ENCODE measurements around the gene QRFP.
A peak's percentile ranks its signal among the peaks of the same experiment; 100 is the strongest.
"Not testable (repeated sequence)": the region's sequence is repeated elsewhere in the genome, so short reads cannot be mapped to it uniquely, and the experiment has no call there.

QRFP gene

GRCh38 chr9:130919559-130920145, 23.0 kb upstream of the QRFP start:
- no peak for DNase-seq (ENCODE audit: low read depth)

- DNase-seq (ENCODE audit: low read depth) = no peak
Measured at GRCh38 chr9:130918826-130919558, 22.4 kb upstream of the QRFP start.

- DNase-seq (ENCODE audit: low read depth) = no peak
Measured at GRCh38 chr9:130918101-130918825, 21.7 kb upstream of the QRFP start.

DNA sequence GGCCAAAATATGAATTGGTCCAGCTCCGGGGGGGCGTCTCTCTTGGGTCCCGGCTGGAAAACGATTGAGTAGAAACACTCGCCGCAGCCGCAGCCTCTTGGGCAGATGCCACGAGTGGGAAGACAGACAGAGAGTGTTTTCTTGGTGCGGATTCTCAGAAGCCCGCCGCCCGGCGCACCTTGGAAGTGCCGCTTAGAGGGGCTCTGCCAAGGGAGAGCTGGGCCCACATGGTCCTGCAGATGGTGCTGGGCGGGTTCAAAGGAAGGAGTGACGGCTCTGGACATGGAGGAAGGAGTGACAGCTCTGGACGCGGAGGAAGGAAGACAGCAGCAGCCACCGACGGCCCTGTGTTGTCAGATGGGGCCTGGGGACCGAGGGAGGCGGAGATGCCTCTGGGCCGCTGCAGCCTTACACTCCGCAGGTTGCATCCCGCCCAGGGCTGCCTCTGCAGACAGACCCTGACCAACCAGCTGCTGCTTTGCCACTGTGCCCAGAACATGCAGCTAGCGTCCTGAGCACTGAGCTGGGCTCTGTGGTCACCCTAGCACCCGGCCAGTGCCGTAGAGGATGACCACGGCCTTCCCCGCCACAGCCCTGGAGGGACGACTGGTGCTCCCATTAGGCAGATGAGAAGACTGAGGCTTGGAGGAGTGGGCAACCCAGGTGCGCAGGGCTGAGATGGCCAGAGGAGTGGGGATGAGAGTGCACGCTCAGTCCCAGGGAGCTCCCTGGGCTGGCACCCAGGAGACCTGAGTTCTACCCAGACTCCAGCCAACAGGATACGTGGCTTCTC, 20.8 kb upstream of the QRFP start:
- DNase-seq (ENCODE audit: low read depth) = no peak

DNA sequence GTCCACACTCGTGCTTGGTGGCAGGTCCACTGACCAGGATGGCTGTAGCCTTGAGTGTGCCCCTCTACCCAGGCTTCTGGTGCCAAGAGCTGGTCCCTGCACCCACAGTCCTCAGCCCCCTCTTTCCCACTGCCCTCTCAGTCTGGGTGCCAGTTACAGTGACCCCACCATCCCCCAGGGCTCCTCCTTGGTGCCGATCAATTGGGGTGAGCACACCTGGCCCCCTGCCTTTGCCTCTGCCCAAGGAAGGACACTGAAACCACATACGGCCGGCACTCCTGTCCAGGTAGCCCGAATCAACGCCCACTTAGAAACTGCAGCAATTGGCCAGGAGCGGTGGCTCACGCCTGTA, 18.5 kb upstream of the QRFP start:
- no peak for DNase-seq (ENCODE audit: low read depth)

- no peak for DNase-seq (ENCODE audit: low read depth)
Measured at GRCh38 chr9:130914417-130915095, 17.9 kb upstream of the QRFP start.

GRCh38 chr9:130913599-130914416, 17.2 kb upstream of the QRFP start:
- DNase-seq (ENCODE audit: low read depth) = no peak

GRCh38 chr9:130912932-130913598, 16.5 kb upstream of the QRFP start:
- DNase-seq (ENCODE audit: low read depth) = peak; percentile 92

GRCh38 chr9:130911254-130912049, 14.8 kb upstream of the QRFP start:
- no peak for DNase-seq (ENCODE audit: low read depth)

- not testable (repeated sequence) for DNase-seq (ENCODE audit: low read depth)
Measured at GRCh38 chr9:130910670-130911069, 14.1 kb upstream of the QRFP start.

DNA sequence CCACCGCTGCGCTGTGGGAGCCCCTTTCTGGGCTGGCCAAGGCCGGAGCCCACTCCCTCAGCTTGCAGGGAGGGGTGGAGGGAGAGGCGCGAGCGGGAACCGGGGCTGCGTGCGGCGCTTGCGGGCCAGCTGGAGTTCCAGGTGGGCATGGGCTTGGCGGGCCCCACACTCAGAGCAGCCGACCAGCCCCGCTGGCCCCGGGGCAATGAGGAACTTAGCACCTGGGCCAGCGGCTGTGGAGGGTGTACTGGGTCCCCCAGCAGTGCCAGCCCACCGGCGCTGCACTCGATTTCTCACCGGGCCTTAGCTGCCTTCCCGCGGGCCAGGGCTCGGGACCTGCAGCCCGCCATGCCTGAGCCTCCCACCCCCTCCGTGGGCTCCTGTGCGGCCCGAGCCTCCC, 13.4 kb upstream of the QRFP start:
- not testable (repeated sequence) for DNase-seq (ENCODE audit: low read depth)

GRCh38 chr9:130908878-130909355, 12.3 kb upstream of the QRFP start:
- DNase-seq (ENCODE audit: low read depth) = no peak

DNA sequence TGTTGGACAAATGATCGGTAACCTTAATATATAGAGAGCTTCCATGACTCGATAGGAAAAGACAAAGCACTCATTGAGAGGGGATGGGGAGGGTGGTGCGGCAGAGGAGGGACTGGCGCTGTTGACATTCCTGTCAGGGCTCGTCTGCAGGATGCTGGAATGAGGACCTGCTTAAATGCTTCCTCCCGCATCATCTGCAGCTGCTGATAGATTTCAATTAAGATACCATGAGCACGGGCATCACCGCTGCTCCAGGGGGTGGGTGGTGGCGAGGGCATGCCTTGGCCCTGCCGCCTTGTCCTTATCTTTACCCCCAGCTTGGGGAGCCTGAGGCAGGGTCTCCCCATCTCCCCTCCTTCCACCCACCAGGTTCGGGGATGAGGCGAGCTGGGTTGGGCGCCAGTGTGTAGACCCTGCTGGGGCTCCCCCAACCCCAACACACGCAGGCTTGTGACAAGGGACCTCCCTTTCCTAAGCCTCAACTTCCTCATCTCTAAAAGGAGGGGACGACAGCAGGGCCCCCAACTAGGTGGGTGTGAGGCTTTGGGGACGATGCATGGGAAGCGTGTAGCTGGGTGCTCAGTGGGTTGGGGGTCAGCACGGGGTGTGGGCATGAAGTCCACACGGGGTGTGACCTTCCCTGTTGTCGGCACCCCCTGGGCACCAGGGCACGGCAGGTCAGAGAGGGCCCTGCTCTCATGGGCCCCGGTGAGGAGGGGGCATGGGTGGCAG, 11.7 kb upstream of the QRFP start:
- DNase-seq (ENCODE audit: low read depth) = no peak

GRCh38 chr9:130906735-130907416, 10.3 kb upstream of the QRFP start:
- no peak for DNase-seq (ENCODE audit: low read depth)

DNA sequence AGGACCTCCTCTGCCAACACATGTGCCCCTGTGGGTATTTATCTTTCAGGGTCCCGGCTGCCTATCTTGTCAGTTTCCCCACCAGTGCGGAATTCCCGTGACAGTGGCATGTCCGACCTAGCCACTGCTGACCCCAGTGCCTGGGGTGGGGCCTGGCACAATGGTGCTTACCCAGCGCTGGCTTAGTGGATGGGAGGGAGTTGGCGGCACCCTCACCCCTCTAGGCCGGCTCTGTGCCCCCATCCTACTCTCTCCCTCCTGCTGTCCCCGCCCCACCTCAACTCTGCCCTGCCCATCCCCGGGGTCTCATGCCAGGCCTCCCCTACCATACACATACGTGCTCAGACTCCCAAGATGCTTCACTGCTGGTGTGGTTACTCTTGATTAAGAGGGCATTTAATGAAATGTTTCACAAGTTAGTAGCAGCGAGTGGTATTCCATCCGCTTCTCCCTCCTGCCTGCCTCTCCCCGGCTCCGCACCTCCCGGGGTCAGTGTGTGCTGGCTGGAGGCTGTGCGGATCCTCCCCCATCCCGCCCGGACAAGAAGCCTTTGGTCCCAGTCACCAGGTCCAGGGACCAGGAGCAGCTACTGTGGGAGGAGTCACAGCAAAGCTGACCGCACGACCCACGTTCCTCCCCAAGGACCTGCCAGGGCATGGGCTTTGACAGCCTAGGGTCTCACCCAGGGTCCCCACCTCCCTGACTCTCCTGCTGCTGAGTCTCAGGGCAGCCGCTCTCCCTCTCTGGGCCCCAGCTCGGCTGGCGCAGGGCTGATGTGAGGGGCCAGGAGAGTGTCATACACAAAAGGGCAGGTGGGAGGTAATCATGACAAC, 9.5 kb upstream of the QRFP start:
- DNase-seq (ENCODE audit: low read depth) = no peak

DNA sequence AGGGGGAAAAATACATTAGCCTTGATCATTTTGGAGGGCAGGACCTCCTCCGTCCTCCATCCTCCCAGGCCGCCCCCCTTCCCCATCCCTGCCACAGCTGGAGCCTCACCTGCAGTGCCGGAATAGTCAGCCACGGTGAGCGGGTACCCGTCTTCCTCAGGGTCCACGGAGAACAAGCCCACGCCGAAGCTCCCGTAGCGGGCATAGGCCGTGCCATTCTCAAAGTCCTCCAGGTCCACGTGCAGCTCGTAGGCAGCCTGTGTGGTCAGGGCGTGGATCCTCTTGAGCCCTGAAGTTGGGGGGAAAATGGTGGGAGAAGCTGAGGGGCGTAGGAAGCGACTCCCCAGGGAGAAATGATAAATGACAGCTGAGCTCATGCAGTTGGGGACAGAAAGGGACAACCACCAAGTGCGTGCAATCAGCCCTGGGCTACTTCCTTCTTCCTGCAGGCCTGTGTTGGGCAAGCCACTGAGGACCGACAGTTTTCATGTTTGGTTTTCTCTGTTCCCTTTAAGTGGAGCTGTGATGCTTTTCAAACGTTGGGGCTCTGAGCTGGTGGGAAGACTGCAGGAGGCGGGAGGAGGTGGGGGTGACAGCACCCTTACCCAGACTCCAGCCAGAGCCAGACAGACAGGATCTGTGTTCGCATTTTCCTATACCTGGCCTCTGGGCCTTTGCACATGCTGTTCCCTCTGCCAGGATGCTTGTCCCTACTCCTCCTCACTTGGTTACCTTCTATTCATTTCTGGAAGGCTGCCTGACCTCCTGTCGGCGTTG, 8.7 kb upstream of the QRFP start:
- DNase-seq (ENCODE audit: low read depth) = no peak

All from ELR (cell line).